Panc1 (cell line): ENCODE measurements around the gene PRXL2A. TPM values are rescaled to one million over a fixed set of nuclear protein-coding genes. Genes with fewer than 3 reads are reported as not detected.

Source experiments
- ATAC-seq: fragments of 200-7000 bp; cut with Tn5 transposase; 2 replicates; pipeline ENCODE4 v1.9.1; 2020; ENCODE audit warnings: mild to moderate bottlenecking, moderate library complexity
- BruUV-seq: library from RNA; stranded (reverse); fragments of 400-500 nt; replicated peaks from 2 replicates; lab custom pipeline; 2021; lab: Mats Ljungman, UMichigan
- CTCF ChIA-PET: fragments of 300-600 bp; sonication (Branson Sonifier 250); formaldehyde crosslinking; loops from one replicate; lab custom pipeline; 2022; ENCODE audit warnings: antibody characterized with exemption; lab: Charles Lee
- POLR2A ChIA-PET: fragments of 300-600 bp; sonication (Branson Sonifier 250); formaldehyde crosslinking; loops from one replicate; lab custom pipeline; 2022; ENCODE audit warnings: antibody characterized with exemption; lab: Charles Lee
- DNase-seq: peaks from one replicate; pipeline ENCODE4 v3.0.0-alpha.2; 2010; ENCODE audit warnings: low read depth, low spot score
- H3K27ac ChIP-seq: 2 replicates; pipeline ENCODE4 v1.5.1; 2011; ENCODE audit warnings: mild to moderate bottlenecking, low read length, inconsistent platforms
- H3K27me3 ChIP-seq: fragments of 200-500 bp; sonication (Bioruptor generic); 2 replicates; pipeline ENCODE4 v1.6.0; 2014; ENCODE audit warnings: low read length, inconsistent platforms; ENCODE audit not compliant: control insufficient read depth, insufficient read depth
- H3K36me3 ChIP-seq: fragments of 200-500 bp; sonication (Bioruptor generic); 2 replicates; pipeline ENCODE4 v1.5.1; 2014; ENCODE audit warnings: inconsistent platforms, mild to moderate bottlenecking, low read length, moderate library complexity; ENCODE audit not compliant: control insufficient read depth, insufficient read depth
- H3K4me1 ChIP-seq: 2 replicates; pipeline ENCODE4 v1.5.1; 2011; ENCODE audit warnings: inconsistent platforms, mild to moderate bottlenecking, low read length, moderate library complexity; ENCODE audit not compliant: control insufficient read depth, insufficient read depth
- H3K4me3 ChIP-seq, 2 experiments: 2 replicates each; pipeline ENCODE4 v1.5.1; 2011 to 2012; ENCODE audit warnings: low read depth in 2 of 2, low read length in 2 of 2, mild to moderate bottlenecking in 2 of 2, inconsistent platforms in 1 of 2, moderate library complexity in 1 of 2
- H3K9me3 ChIP-seq: fragments of 200-500 bp; sonication (Bioruptor generic); 2 replicates; pipeline ENCODE4 v1.5.1; 2014; ENCODE audit warnings: low read depth, mild to moderate bottlenecking, inconsistent platforms, low read length, moderate library complexity; ENCODE audit not compliant: control insufficient read depth, insufficient read depth
- POLR2AphosphoS5 ChIP-seq: IDR thresholded peaks from 2 replicates; pipeline ENCODE4 v1.6.1; 2012; ENCODE audit warnings: mild to moderate bottlenecking, low read depth, low read length, moderate library complexity
- SIN3A ChIP-seq: IDR thresholded peaks from 2 replicates; pipeline ENCODE4 v1.6.1; 2012; ENCODE audit warnings: low read depth, mild to moderate bottlenecking, low read length, moderate library complexity, borderline replicate concordance; ENCODE audit not compliant: insufficient read depth
- TCF7L2 ChIP-seq: IDR thresholded peaks from 2 replicates; pipeline ENCODE4 v1.6.1; 2011; ENCODE audit warnings: mild to moderate bottlenecking, low read depth, low read length, inconsistent platforms
- in situ Hi-C: cut with HindIII; loops from 2 replicates; pipeline ENCODE4 v1.10.0; 2016; ENCODE audit warnings: low sequenced_read_pairs, low pct_unique_long_range_greater_than_20kb
- intact Hi-C: fragments of 100-400 bp; cut with micrococcal nuclease; formaldehyde crosslinking; loops from one replicate; pipeline ENCODE4 v1.10.0; 2022; ENCODE audit not compliant: unreplicated experiment
- total RNA-seq: library from RNA; stranded (reverse); gene quantifications from one replicate; pipeline ENCODE4 v1.2.1, GENCODE V29; 2021; ENCODE audit not compliant: unreplicated experiment
- TF ChIP-seq, protein P1 (sequence below): fragments of 450-650 bp; IDR thresholded peaks from 2 replicates; pipeline ENCODE4 v1.5.1; 2017; ENCODE audit warnings: mild to moderate bottlenecking
- TF ChIP-seq, protein P2 (sequence below), 2 experiments: IDR thresholded peaks; 2 replicates each; pipeline ENCODE4 v1.6.1; 2011 to 2012; ENCODE audit warnings: low read depth in 2 of 2, control low read depth in 1 of 2, low read length in 1 of 2, mild to moderate bottlenecking in 1 of 2, moderate library complexity in 1 of 2; ENCODE audit not compliant: insufficient read depth in 1 of 2

Gene PRXL2A
- total RNA-seq, 1 experiment from 2014 or later: 89.0 TPM

DNA sequence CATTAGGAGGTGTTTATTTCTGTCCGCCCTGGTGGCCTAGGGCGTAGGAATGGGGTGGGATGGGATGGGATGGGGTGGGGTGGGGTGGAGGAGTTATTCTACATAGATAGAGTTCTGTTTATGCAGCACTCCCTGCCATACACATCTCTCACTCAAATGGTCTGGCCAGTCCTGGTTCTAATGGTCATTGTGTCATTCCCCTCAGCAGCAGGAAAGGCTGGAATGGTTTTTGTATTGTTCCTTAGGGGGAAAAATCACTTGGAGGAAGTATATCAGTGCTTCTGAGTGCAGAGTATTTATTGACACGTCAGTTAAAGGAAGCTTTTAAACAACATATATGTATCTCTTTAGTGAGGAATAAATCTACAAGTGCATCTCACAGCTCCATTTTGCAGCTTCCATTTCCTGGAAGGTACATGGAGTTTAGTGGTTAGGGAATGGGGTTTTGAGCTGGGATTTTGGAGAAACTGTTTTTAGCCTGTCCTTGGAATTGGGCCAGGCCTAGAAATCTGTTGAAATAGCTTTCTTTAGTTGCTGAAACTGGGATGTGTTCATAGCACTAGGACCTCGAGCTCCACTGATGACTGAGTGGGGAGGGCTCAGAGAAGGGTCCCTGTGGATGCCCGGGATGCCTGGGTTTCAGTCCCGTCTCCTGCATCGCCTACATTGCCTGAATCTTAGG is 54.1 kb downstream of the PRXL2A start:
- no TSS peak for BruUV-seq
- ChIA-PET CTCF (interaction anchor here (0.6 kb wide), 1 partner anchor 318 kb away, joined by 5 read pairs; no protein-coding TSS in a partner anchor), POLR2A (no interaction called here)
- TF ChIP-seq, protein P1, sequence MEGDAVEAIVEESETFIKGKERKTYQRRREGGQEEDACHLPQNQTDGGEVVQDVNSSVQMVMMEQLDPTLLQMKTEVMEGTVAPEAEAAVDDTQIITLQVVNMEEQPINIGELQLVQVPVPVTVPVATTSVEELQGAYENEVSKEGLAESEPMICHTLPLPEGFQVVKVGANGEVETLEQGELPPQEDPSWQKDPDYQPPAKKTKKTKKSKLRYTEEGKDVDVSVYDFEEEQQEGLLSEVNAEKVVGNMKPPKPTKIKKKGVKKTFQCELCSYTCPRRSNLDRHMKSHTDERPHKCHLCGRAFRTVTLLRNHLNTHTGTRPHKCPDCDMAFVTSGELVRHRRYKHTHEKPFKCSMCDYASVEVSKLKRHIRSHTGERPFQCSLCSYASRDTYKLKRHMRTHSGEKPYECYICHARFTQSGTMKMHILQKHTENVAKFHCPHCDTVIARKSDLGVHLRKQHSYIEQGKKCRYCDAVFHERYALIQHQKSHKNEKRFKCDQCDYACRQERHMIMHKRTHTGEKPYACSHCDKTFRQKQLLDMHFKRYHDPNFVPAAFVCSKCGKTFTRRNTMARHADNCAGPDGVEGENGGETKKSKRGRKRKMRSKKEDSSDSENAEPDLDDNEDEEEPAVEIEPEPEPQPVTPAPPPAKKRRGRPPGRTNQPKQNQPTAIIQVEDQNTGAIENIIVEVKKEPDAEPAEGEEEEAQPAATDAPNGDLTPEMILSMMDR: no peak
- no peak for TF ChIP-seq TCF7L2
- no peak for TF ChIP-seq POLR2AphosphoS5
- TF ChIP-seq, protein P2, sequence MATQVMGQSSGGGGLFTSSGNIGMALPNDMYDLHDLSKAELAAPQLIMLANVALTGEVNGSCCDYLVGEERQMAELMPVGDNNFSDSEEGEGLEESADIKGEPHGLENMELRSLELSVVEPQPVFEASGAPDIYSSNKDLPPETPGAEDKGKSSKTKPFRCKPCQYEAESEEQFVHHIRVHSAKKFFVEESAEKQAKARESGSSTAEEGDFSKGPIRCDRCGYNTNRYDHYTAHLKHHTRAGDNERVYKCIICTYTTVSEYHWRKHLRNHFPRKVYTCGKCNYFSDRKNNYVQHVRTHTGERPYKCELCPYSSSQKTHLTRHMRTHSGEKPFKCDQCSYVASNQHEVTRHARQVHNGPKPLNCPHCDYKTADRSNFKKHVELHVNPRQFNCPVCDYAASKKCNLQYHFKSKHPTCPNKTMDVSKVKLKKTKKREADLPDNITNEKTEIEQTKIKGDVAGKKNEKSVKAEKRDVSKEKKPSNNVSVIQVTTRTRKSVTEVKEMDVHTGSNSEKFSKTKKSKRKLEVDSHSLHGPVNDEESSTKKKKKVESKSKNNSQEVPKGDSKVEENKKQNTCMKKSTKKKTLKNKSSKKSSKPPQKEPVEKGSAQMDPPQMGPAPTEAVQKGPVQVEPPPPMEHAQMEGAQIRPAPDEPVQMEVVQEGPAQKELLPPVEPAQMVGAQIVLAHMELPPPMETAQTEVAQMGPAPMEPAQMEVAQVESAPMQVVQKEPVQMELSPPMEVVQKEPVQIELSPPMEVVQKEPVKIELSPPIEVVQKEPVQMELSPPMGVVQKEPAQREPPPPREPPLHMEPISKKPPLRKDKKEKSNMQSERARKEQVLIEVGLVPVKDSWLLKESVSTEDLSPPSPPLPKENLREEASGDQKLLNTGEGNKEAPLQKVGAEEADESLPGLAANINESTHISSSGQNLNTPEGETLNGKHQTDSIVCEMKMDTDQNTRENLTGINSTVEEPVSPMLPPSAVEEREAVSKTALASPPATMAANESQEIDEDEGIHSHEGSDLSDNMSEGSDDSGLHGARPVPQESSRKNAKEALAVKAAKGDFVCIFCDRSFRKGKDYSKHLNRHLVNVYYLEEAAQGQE (IDR thresholded peaks at IDR 0.05; ENCODE audit: insufficient read depth in 1 of 2, low read depth in 2 of 2, low read length in 1 of 2): no peak
- TF ChIP-seq SIN3A: no peak
- in situ Hi-C loops: no loop called here
- Histone ChIP-seq H3K4me1 (peaks cover 30% of the 10 kb centered on the region), H3K36me3 (no peaks in the 10 kb centered on the region), H3K27me3 (no peaks in the 10 kb centered on the region), H3K9me3 (no peaks in the 10 kb centered on the region), H3K27ac (no peak overlapping the region), H3K4me3 (no peak overlapping the region)
- intact Hi-C loops: no loop called here
- no peak for DNase-seq
- ATAC-seq: no peak

DNA sequence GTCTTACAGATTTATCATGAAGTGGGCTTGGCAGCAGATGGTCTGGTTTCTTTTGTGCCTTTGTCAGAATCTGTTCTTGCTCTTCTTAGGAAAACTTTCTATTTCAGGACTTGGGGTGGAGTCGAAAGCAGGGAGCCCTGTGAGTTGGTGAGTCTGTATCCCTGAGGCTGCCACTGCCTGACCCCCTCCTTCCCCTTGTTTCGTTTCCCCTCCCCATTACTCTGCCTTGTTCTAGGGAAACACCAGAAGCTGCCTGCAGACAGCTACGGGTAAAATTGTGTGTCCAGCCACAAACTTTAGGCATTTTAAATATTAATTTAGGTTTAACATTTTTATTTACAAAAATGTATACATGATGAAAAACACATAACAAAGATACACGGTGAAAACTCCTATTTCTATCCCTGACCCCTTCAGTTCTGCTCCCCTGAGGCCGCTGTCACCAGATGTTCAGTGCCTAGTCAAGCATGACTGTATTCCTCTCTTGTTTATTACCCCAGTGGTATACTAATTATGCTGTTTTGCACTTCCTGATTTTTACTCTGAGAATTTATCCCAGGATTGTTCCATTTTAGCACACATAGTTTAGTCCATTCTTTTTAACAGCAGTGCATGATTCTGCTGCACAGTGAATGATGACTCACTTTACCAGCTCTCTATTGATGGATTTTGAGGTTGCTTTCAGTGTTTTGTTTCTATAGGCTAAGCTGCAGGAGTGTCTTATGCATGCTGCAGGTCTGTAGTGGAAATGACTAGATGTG is 54.8 kb downstream of the PRXL2A start:
- ATAC-seq (no peak), DNase-seq (no peak)
- Histone ChIP-seq H3K27me3 (no peaks in the 10 kb centered on the region), H3K9me3 (no peaks in the 10 kb centered on the region), H3K36me3 (no peaks in the 10 kb centered on the region), H3K27ac (no peak overlapping the region), H3K4me3 (no peak overlapping the region), H3K4me1 (peaks cover 34% of the 10 kb centered on the region)
- ChIA-PET CTCF (interaction anchor here (0.6 kb wide), 1 partner anchor 319 kb away, joined by 5 read pairs; no protein-coding TSS in a partner anchor), POLR2A (no interaction called here)
- intact Hi-C loops (no loop called here), in situ Hi-C loops (no loop called here)
- no TSS peak for BruUV-seq
- TF ChIP-seq, protein P1: no peak
- TF ChIP-seq TCF7L2: no peak
- TF ChIP-seq, protein P2 (IDR thresholded peaks at IDR 0.05; ENCODE audit: insufficient read depth in 1 of 2, low read depth in 2 of 2, low read length in 1 of 2): no peak
- TF ChIP-seq SIN3A: no peak
- TF ChIP-seq POLR2AphosphoS5: no peak
